CD14-positive monocyte (primary cell): Measurements from ENCODE around the gene TMSB15C. TPM values are rescaled to one million over a fixed set of nuclear protein-coding genes. Genes with fewer than 3 reads are reported as not detected.

ENCODE experiments used
- DNase-seq, 3 donors: peaks; one replicate each; pipeline ENCODE4 v3.0.0-alpha.2; 2011 to 2022
- H2AFZ ChIP-seq: 2 replicates; pipeline ENCODE4 v1.6.0; 2012; ENCODE audit warnings: mild to moderate bottlenecking, low read depth, low read length, inconsistent platforms; ENCODE audit not compliant: insufficient read depth, poor library complexity, severe bottlenecking
- H3K27ac ChIP-seq, 2 donors: 1 replicate in 1 of 2; 2 replicates in 1 of 2; pipeline ENCODE4 v1.5.1; 2012 to 2013; ENCODE audit warnings: low read length in 2 of 2, control low read depth in 1 of 2, inconsistent platforms in 1 of 2, low read depth in 1 of 2, mild to moderate bottlenecking in 1 of 2
- H3K27me3 ChIP-seq, 2 donors: one replicate each; pipeline versions ENCODE4 v1.6.0 to v1.6.1; 2011 to 2013; ENCODE audit warnings: low read length in 2 of 2; ENCODE audit not compliant: control insufficient read depth in 2 of 2, insufficient read depth in 2 of 2
- H3K36me3 ChIP-seq, 2 donors: replicated peaks in 1 of 2; 1 replicate in 1 of 2; 2 replicates in 1 of 2; pipeline versions ENCODE4 v1.5.1 to v1.6.1; 2012 to 2013; ENCODE audit warnings: low read length in 2 of 2, control low read depth in 1 of 2, inconsistent platforms in 1 of 2, mild to moderate bottlenecking in 1 of 2; ENCODE audit not compliant: insufficient read depth in 2 of 2, control insufficient read depth in 1 of 2
- H3K4me1 ChIP-seq, 2 donors: 1 replicate in 1 of 2; 2 replicates in 1 of 2; pipeline versions ENCODE4 v1.5.1 to v1.6.1; 2012 to 2013; ENCODE audit warnings: low read length in 2 of 2, control low read depth in 1 of 2, inconsistent platforms in 1 of 2, mild to moderate bottlenecking in 1 of 2, moderate library complexity in 1 of 2; ENCODE audit not compliant: insufficient read depth in 2 of 2, control insufficient read depth in 1 of 2
- H3K4me2 ChIP-seq: replicated peaks from 2 replicates; pipeline ENCODE3; 2012; ENCODE audit warnings: low read length, moderate library complexity, mild to moderate bottlenecking; ENCODE audit not compliant: poor library complexity, severe bottlenecking; ENCODE audit errors: extremely low read depth
- H3K4me3 ChIP-seq, 3 experiments: fragments of 200-600 bp in 1 of 3; sonication (generic) in 1 of 3; replicated peaks in 1 of 3; 1 replicate in 2 of 3; 2 replicates in 1 of 3; pipeline ENCODE4 v1.5.1; 2011 to 2013; ENCODE audit warnings: low read length in 3 of 3, mild to moderate bottlenecking in 3 of 3, control low read depth in 2 of 3, low read depth in 2 of 3, inconsistent platforms in 1 of 3, moderate library complexity in 1 of 3
- H3K79me2 ChIP-seq: 2 replicates; pipeline ENCODE4 v1.6.0; 2012; ENCODE audit warnings: mild to moderate bottlenecking, control low read depth, inconsistent platforms, low read length, moderate library complexity; ENCODE audit not compliant: insufficient read depth
- H3K9ac ChIP-seq: 2 replicates; pipeline ENCODE4 v1.6.0; 2017; ENCODE audit warnings: low read length, mild to moderate bottlenecking; ENCODE audit not compliant: insufficient read depth, poor library complexity, severe bottlenecking
- H3K9me3 ChIP-seq, 2 donors: replicated peaks in 1 of 2; 1 replicate in 1 of 2; 2 replicates in 1 of 2; pipeline versions ENCODE4 v1.5.1 to v1.6.1; 2012 to 2013; ENCODE audit warnings: low read length in 2 of 2, control low read depth in 1 of 2; ENCODE audit not compliant: control insufficient read depth in 1 of 2, insufficient read depth in 1 of 2
- H4K20me1 ChIP-seq: 2 replicates; pipeline ENCODE4 v1.6.0; 2012; ENCODE audit warnings: mild to moderate bottlenecking, low read length, control low read depth, moderate library complexity; ENCODE audit not compliant: insufficient read depth
- H3K27ac Mint-ChIP-seq, 7 donors: one replicate each; pipeline ENCODE4 v1.8.0; 2020; ENCODE audit warnings: mild to moderate bottlenecking in 7 of 7, mixed read lengths in 7 of 7, moderate library complexity in 6 of 7, inconsistent platforms in 2 of 7
- H3K27me3 Mint-ChIP-seq, 3 donors: one replicate each; pipeline ENCODE4 v1.8.0; 2021 to 2022; ENCODE audit warnings: low read depth in 3 of 3, mild to moderate bottlenecking in 3 of 3, mixed read lengths in 3 of 3, moderate library complexity in 3 of 3, inconsistent platforms in 1 of 3
- H3K36me3 Mint-ChIP-seq, 2 donors: one replicate each; pipeline ENCODE4 v1.8.0; 2020; ENCODE audit warnings: mixed read lengths in 2 of 2, inconsistent platforms in 1 of 2, mild to moderate bottlenecking in 1 of 2
- H3K4me1 Mint-ChIP-seq: one replicate; pipeline ENCODE4 v1.8.0; 2020; ENCODE audit warnings: mild to moderate bottlenecking, mixed read lengths
- H3K4me3 Mint-ChIP-seq, 2 donors: one replicate each; pipeline ENCODE4 v1.8.0; 2020; ENCODE audit warnings: mild to moderate bottlenecking in 2 of 2, mixed read lengths in 2 of 2, moderate library complexity in 1 of 2
- H3K9me3 Mint-ChIP-seq, 7 donors: one replicate each; pipeline ENCODE4 v1.8.0; 2020 to 2022; ENCODE audit warnings: mixed read lengths in 7 of 7, mild to moderate bottlenecking in 6 of 7, moderate library complexity in 6 of 7, inconsistent platforms in 2 of 7
- WGBS: methylation state at CpG from one replicate; pipeline ENCODE4 v1.1.5; 2013; ENCODE audit warnings: missing lambda C conversion rate; ENCODE audit not compliant: insufficient coverage; 5-methylcytosine and 5-hydroxymethylcytosine counted together
- intact Hi-C, 2 donors: fragments of 100-400 bp; cut with micrococcal nuclease; formaldehyde crosslinking; loops; one replicate each; pipeline versions ENCODE4 v1.15.0 to v1.15.1; 2023
- polyA plus RNA-seq, 3 donors: library from polyadenylated mRNA; depleted of rRNA in 1 of 3; unstranded in 2 of 3; stranded (reverse) in 1 of 3; fragments of 300-500 nt in 2 of 3; fragments of >200 nt in 1 of 3; fragmentation: Illumina TruSeq in 2 of 3; gene quantifications; 1 replicate in 2 of 3; 2 replicates in 1 of 3; pipeline ENCODE4 v1.2.3, GENCODE V29; 2012 to 2021
- TF ChIP-seq, protein P1 (sequence below): fragments of 200-600 bp; IDR thresholded peaks from one replicate; pipeline ENCODE4 v1.8.0; 2022; ENCODE audit warnings: antibody characterized with exemption, mild to moderate bottlenecking

Gene TMSB15C
- polyA plus RNA-seq, 3 donors = 0.21 TPM; not detected in 2

- Mint-ChIP-seq H3K27me3 (peaks cover 2 to 4% (median 2%) of the 10 kb centered on the region in 3 donors), H3K4me1 (no peaks in the 10 kb centered on the region), H3K27ac (no peak overlapping the region), H3K36me3 (no peaks in the 10 kb centered on the region), H3K9me3 (peaks cover 0 to 5% (median 2%) of the 10 kb centered on the region in 7 donors), H3K4me3 (no peak overlapping the region)
- Histone ChIP-seq H3K4me3 (no peak overlapping the region), H3K36me3 (no peaks in the 10 kb centered on the region), H3K4me2 (no peak overlapping the region), H3K27ac (no peak overlapping the region), H3K9me3 (no peaks in the 10 kb centered on the region), H4K20me1 (no peaks in the 10 kb centered on the region), H2AFZ (no peak overlapping the region), H3K79me2 (no peaks in the 10 kb centered on the region), H3K4me1 (no peaks in the 10 kb centered on the region), H3K27me3 (no peaks in the 10 kb centered on the region), H3K9ac (no peak overlapping the region)
- intact Hi-C loops = no loop called here
- no peak for DNase-seq
- TF ChIP-seq, protein P1, sequence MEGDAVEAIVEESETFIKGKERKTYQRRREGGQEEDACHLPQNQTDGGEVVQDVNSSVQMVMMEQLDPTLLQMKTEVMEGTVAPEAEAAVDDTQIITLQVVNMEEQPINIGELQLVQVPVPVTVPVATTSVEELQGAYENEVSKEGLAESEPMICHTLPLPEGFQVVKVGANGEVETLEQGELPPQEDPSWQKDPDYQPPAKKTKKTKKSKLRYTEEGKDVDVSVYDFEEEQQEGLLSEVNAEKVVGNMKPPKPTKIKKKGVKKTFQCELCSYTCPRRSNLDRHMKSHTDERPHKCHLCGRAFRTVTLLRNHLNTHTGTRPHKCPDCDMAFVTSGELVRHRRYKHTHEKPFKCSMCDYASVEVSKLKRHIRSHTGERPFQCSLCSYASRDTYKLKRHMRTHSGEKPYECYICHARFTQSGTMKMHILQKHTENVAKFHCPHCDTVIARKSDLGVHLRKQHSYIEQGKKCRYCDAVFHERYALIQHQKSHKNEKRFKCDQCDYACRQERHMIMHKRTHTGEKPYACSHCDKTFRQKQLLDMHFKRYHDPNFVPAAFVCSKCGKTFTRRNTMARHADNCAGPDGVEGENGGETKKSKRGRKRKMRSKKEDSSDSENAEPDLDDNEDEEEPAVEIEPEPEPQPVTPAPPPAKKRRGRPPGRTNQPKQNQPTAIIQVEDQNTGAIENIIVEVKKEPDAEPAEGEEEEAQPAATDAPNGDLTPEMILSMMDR = no peak
- no CpG with 5 or more reads among the region's 4 CpGs for WGBS
These were observed 35.0 kb downstream of the TMSB15C start for GRCh38 chrX:104041003-104041402.

DNA sequence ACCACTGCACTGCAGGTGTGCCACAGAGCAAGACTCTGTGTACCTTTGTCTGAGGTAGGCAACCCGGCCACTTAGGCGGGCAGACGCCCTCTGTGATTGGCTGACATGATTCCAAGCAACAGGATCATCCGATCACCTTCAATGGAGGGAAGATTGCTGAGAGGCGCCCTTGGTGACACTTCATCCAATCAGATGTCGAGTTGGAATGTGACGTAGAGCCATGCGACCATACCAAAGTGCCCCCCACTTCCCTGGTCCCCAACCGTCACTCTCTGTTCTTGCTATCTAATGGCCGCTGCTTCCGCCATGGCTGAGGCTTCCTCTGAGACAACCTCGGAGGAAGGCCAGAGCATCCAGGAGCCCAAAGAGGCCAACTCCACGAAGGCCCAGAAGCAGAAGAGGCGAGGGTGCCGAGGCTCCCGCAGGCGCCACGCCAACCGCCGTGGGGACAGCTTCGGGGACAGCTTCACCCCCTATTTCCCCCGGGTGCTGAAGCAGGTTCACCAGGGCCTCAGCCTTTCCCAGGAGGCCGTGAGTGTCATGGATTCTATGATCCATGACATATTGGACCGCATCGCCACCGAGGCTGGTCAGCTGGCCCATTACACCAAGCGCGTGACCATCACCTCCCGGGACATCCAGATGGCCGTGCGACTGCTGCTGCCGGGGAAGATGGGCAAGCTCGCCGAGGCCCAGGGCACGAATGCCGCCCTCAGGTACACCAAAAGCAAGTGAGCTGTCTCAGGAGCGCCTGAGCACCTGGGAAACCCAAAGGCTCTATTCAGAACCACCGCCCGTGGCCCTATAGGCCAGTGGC, 36.1 kb downstream of the TMSB15C start, which contains the start of gene H2BW2:
Gene H2BW2, plus strand, starts transcription at position 268 of the 817 bp plus-strand sequence. Its CDS starts 39 bp downstream, at position 307.
- Histone ChIP-seq H3K36me3 (no peaks in the 10 kb centered on the region), H3K9me3 (no peaks in the 10 kb centered on the region), H3K27me3 (no peaks in the 10 kb centered on the region), H4K20me1 (no peaks in the 10 kb centered on the region), H3K79me2 (no peaks in the 10 kb centered on the region), H3K27ac (no peak within 1 kb of the TSS), H3K9ac (no peak within 1 kb of the TSS), H3K4me1 (no peaks in the 10 kb centered on the region), H3K4me3 (no peak within 1 kb of the TSS), H2AFZ (no peak within 1 kb of the TSS), H3K4me2 (no peak within 1 kb of the TSS)
- WGBS = 98% methylated on average over 20 of the region's 39 CpGs
- no peaks in the 10 kb centered on the region for H3K4me1 Mint-ChIP-seq
- peaks cover 0 to 5% (median 2%) of the 10 kb centered on the region in 7 donors for H3K9me3 Mint-ChIP-seq
- no peak for DNase-seq
- H3K4me3 Mint-ChIP-seq = no peak within 1 kb of the TSS
- no peak within 1 kb of the TSS for H3K27ac Mint-ChIP-seq
- peaks cover 2 to 4% (median 2%) of the 10 kb centered on the region in 3 donors for H3K27me3 Mint-ChIP-seq
- no peaks in the 10 kb centered on the region for H3K36me3 Mint-ChIP-seq
- intact Hi-C loops = no loop called here
- TF ChIP-seq, protein P1 = no peak

Other genes starting within 250 kb of the TMSB15C start
- gene RAB9B, start 244.0 kb downstream of the TMSB15C start, polyA plus RNA-seq = under 1 TPM in 2 of 3 donors, not detected in 1; 0.01 to 0.08 TPM
- 1 to 10 TPM; 1.1 to 2.2 (median 2.0) TPM for gene TMSB15B, start 113.6 kb downstream of the TMSB15C start, polyA plus RNA-seq
- not detected for gene H2BW1, start 62.5 kb downstream of the TMSB15C start, polyA plus RNA-seq
- gene H2BW2, start 36.3 kb downstream of the TMSB15C start, polyA plus RNA-seq = not detected
- not detected for gene ZCCHC18, start 36.3 kb upstream of the TMSB15C start, polyA plus RNA-seq
- 1 to 10 TPM; 5.9 to 9.6 (median 7.6) TPM for gene SLC25A53, start 80.8 kb upstream of the TMSB15C start, polyA plus RNA-seq
- 1 to 10 TPM; 4.1 to 8.2 (median 5.0) TPM for gene FAM199X, start 90.2 kb upstream of the TMSB15C start, polyA plus RNA-seq
- not detected for gene ESX1, start 178.7 kb upstream of the TMSB15C start, polyA plus RNA-seq